CD4-positive, alpha-beta T cell (primary cell): ENCODE data around the gene FAM76B. TPM values are rescaled to one million over a fixed set of nuclear protein-coding genes. Genes with fewer than 3 reads are reported as not detected.

Source experiments
- ATAC-seq: fragments of 200-7000 bp; cut with Tn5 transposase; one replicate; pipeline ENCODE4 v1.10.0; 2022; ENCODE audit warnings: mild to moderate bottlenecking; ENCODE audit not compliant: poor library complexity
- CTCF ChIA-PET: fragments of 350-600 bp; sonication (Branson Sonifier 250); formaldehyde crosslinking; loops from one replicate; lab custom pipeline; 2021; ENCODE audit warnings: antibody characterized with exemption, inconsistent platforms; lab: Charles Lee
- POLR2A ChIA-PET: fragments of 350-600 bp; sonication (Branson Sonifier 250); formaldehyde crosslinking; loops from one replicate; lab custom pipeline; 2021; ENCODE audit warnings: antibody characterized with exemption, inconsistent platforms; lab: Charles Lee
- DNase-seq, 14 experiments: peaks; one replicate each; pipeline ENCODE4 v3.0.0-alpha.2; 2013 to 2020; ENCODE audit warnings: mixed read lengths in 2 of 14
- H3K27ac ChIP-seq, 2 donors: one replicate each; pipeline versions ENCODE4 v1.5.1 to v1.7.0; 2013; ENCODE audit warnings: low read length in 2 of 2, low read depth in 1 of 2, mild to moderate bottlenecking in 1 of 2
- H3K27me3 ChIP-seq, 2 experiments: 1 replicate in 1 of 2; 2 replicates in 1 of 2; pipeline versions ENCODE4 v1.6.1 to v1.7.0; 2013; ENCODE audit warnings: low read length in 2 of 2, control low read depth in 1 of 2, mild to moderate bottlenecking in 1 of 2, moderate library complexity in 1 of 2; ENCODE audit not compliant: insufficient read depth in 2 of 2, control insufficient read depth in 1 of 2
- H3K36me3 ChIP-seq: one replicate; pipeline ENCODE4 v1.6.1; 2013; ENCODE audit warnings: low read length, control low read depth; ENCODE audit not compliant: insufficient read depth
- H3K4me1 ChIP-seq: one replicate; pipeline ENCODE4 v1.6.1; 2013; ENCODE audit warnings: low read length, control low read depth; ENCODE audit not compliant: insufficient read depth
- H3K4me3 ChIP-seq: one replicate; pipeline ENCODE4 v1.5.1; 2013; ENCODE audit warnings: mild to moderate bottlenecking, low read length, moderate library complexity
- H3K9me3 ChIP-seq, 2 experiments: 1 replicate in 1 of 2; 2 replicates in 1 of 2; pipeline versions ENCODE4 v1.6.1 to v1.7.0; 2013; ENCODE audit warnings: low read length in 2 of 2, mild to moderate bottlenecking in 2 of 2, control low read depth in 1 of 2, moderate library complexity in 1 of 2; ENCODE audit not compliant: control insufficient read depth in 1 of 2, insufficient read depth in 1 of 2
- H3K27ac Mint-ChIP-seq: one replicate; pipeline ENCODE4 v1.8.0; 2020; ENCODE audit warnings: mixed read lengths
- H3K27me3 Mint-ChIP-seq: one replicate; pipeline ENCODE4 v1.8.0; 2021; ENCODE audit warnings: mixed read lengths
- H3K36me3 Mint-ChIP-seq: one replicate; pipeline ENCODE4 v1.8.0; 2021; ENCODE audit warnings: low read depth, mixed read lengths
- H3K4me1 Mint-ChIP-seq: one replicate; pipeline ENCODE4 v1.8.0; 2021; ENCODE audit warnings: low read depth, mixed read lengths
- H3K4me3 Mint-ChIP-seq: one replicate; pipeline ENCODE4 v1.8.0; 2020; ENCODE audit warnings: mild to moderate bottlenecking, mixed read lengths
- H3K9me3 Mint-ChIP-seq: one replicate; pipeline ENCODE4 v1.8.0; 2020; ENCODE audit warnings: mixed read lengths
- intact Hi-C, 2 experiments: fragments of 100-400 bp; cut with DNase I in 1 of 2; cut with micrococcal nuclease in 1 of 2; formaldehyde crosslinking; loops; one replicate each; pipeline versions ENCODE4 v1.15.1 to v1.9.0; 2023 to 2025; cut with DNase I, micrococcal nuclease
- total RNA-seq, 174 experiments: library from RNA in 2 of 174; stranded (reverse) in 2 of 174; gene quantifications; one replicate each; pipeline ENCODE4 v1.2.3 and lab custom pipeline; 2021 to 2026
- TF ChIP-seq, protein P1 (sequence below): fragments of 200-600 bp; IDR thresholded peaks from one replicate; pipeline ENCODE4 v1.8.0; 2022; ENCODE audit warnings: antibody characterized with exemption, mild to moderate bottlenecking

FAM76B gene
- total RNA-seq, 2 experiments from 2014 or later = 95.1 to 101 TPM

DNA sequence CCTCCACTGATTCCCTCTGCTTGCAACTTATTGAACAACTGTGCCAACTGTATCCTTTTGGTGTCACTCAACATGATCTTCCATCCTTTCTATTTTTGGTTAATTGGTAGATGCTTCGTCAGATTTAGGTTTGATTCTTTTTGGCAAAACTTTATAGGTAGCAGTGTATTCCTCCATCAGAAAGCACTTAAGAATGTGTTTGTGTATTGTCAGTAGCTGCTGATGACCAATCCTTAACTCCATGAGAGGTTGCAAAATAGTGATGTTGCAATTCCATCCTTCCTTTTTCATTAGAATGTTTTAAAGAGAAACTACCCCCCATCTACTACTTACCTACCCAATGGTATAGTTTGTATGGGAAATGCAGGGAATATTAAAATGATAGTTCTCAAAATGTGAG, 22.1 kb downstream of the FAM76B start:
- Histone ChIP-seq H3K36me3 (peaks cover 14% of the 10 kb centered on the region), H3K4me1 (no peaks in the 10 kb centered on the region), H3K9me3 (no peaks in the 10 kb centered on the region), H3K27me3 (no peaks in the 10 kb centered on the region), H3K4me3 (no peak overlapping the region), H3K27ac (no peak overlapping the region)
- peak in 1 of 14 experiments; percentile 13 for DNase-seq
- ChIA-PET POLR2A (interaction anchor here (1.1 to 2.5 kb wide), 4 partner anchors 22 to 700 kb away, joined by 4 to 13 read pairs (median 6); partner anchors contain the start of genes CCDC82, CEP57, FAM76B and JRKL), CTCF (interaction anchor here (1.1 kb wide), 1 partner anchor 615 kb away, joined by 3 read pairs; no protein-coding TSS in a partner anchor)
- H3K4me3 Mint-ChIP-seq = no peak overlapping the region
- TF ChIP-seq, protein P1, sequence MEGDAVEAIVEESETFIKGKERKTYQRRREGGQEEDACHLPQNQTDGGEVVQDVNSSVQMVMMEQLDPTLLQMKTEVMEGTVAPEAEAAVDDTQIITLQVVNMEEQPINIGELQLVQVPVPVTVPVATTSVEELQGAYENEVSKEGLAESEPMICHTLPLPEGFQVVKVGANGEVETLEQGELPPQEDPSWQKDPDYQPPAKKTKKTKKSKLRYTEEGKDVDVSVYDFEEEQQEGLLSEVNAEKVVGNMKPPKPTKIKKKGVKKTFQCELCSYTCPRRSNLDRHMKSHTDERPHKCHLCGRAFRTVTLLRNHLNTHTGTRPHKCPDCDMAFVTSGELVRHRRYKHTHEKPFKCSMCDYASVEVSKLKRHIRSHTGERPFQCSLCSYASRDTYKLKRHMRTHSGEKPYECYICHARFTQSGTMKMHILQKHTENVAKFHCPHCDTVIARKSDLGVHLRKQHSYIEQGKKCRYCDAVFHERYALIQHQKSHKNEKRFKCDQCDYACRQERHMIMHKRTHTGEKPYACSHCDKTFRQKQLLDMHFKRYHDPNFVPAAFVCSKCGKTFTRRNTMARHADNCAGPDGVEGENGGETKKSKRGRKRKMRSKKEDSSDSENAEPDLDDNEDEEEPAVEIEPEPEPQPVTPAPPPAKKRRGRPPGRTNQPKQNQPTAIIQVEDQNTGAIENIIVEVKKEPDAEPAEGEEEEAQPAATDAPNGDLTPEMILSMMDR = no peak
- intact Hi-C loops = loop anchor here in 1 of 2 experiments (5.0 to 10.0 kb wide), 3 partner anchors 793 to 1250 kb away; partner anchors contain the start of genes CWC15 and KDM4D
- no peaks in the 10 kb centered on the region for H3K27me3 Mint-ChIP-seq
- H3K4me1 Mint-ChIP-seq = no peaks in the 10 kb centered on the region
- no peaks in the 10 kb centered on the region for H3K9me3 Mint-ChIP-seq
- ATAC-seq = no peak
- peak overlapping the region; percentile 1 for H3K27ac Mint-ChIP-seq
- peaks cover 31% of the 10 kb centered on the region for H3K36me3 Mint-ChIP-seq

DNA sequence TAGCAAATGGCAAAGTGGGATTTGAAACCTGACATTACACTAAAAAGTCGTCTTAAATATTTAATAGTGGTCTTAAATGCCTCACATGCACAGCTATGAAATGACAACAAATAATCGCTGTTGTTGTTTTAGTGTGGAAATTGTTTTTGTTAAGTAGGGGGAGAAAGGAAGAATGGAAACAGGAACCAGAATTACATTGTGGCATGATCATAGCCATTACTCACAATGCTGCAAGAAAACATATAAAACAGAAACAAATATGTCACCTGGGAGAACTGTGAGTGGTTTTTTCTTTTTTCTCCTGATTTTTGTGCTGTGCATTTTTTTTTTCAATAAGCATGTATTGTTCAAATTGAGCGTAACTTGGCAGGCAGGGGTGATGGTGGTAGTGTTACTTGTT, 22.9 kb downstream of the FAM76B start:
- TF ChIP-seq, protein P1 = no peak
- CTCF ChIA-PET = no interaction called here
- Mint-ChIP-seq H3K4me3 (no peak overlapping the region), H3K4me1 (no peaks in the 10 kb centered on the region), H3K36me3 (peaks cover 23% of the 10 kb centered on the region), H3K27me3 (no peaks in the 10 kb centered on the region), H3K9me3 (no peaks in the 10 kb centered on the region), H3K27ac (no peak overlapping the region)
- POLR2A ChIA-PET = interaction anchor here (0.6 to 1.4 kb wide), 3 partner anchors 324 to 699 kb away, joined by 3 to 4 read pairs (median 3); partner anchors contain the start of genes CCDC82 and JRKL
- H3K4me3 ChIP-seq = no peak overlapping the region
- no peaks in the 10 kb centered on the region for H3K27me3 ChIP-seq
- no peak for ATAC-seq
- peaks cover 7% of the 10 kb centered on the region for H3K36me3 ChIP-seq
- intact Hi-C loops = loop anchor here in 1 of 2 experiments (5.0 to 10.0 kb wide), 3 partner anchors 792 to 1249 kb away; partner anchors contain the start of genes CWC15 and KDM4D
- H3K9me3 ChIP-seq = no peaks in the 10 kb centered on the region
- no peak for DNase-seq
- no peak overlapping the region for H3K27ac ChIP-seq
- no peaks in the 10 kb centered on the region for H3K4me1 ChIP-seq

DNA sequence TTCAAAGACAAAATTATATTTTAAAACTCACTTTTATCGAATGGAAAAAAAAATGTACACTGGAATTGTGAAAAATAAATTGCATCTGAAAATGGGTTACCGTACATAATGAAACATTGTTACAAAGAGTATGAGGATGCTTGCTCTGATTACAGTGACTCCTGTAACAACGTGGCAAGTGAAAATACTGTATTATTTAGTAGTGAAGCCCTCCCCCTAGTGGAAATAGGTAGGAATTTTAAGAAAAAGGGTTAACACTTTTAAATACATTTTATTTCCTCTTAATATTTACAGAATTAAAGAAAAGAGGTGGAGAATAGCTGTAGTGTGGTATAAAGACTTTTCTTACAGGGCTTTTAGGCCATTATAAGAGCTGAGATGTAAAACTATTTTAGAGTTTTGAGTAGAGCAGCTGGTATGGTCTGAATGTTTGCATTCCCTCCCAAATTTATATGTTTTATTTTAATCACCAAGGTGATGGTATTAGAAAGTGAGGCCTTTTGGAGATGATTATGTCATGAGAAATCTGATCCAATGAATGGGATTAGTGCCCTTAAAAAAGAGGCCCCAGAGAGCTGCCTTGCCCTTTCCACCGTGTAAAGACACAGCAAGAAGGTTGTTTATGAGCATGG, 25.2 kb downstream of the FAM76B start:
- H3K36me3 Mint-ChIP-seq = peaks cover 7% of the 10 kb centered on the region
- intact Hi-C loops = loop anchor here (1.0 to 10.0 kb wide), 11 partner anchors 57 to 1142 kb away; partner anchors contain the start of genes CWC15 (in 1 of the 2), ENDOD1 (in 1 of the 2) and KDM4D (in 1 of the 2)
- ATAC-seq (peak; percentile 91), DNase-seq (peak in 3 of 14 experiments; percentile 73 to 76 (median 75))
- H3K4me1 Mint-ChIP-seq = no peaks in the 10 kb centered on the region
- H3K27ac Mint-ChIP-seq = no peak overlapping the region
- no peak overlapping the region for H3K4me3 Mint-ChIP-seq
- no peaks in the 10 kb centered on the region for H3K27me3 ChIP-seq
- no peaks in the 10 kb centered on the region for H3K27me3 Mint-ChIP-seq
- H3K9me3 ChIP-seq = no peaks in the 10 kb centered on the region
- H3K9me3 Mint-ChIP-seq = no peaks in the 10 kb centered on the region
- no peak overlapping the region for H3K27ac ChIP-seq
- H3K4me1 ChIP-seq = no peaks in the 10 kb centered on the region
- no peaks in the 10 kb centered on the region for H3K36me3 ChIP-seq
- no peak overlapping the region for H3K4me3 ChIP-seq
- TF ChIP-seq, protein P1 = peak; percentile 80
- CTCF ChIA-PET = interaction anchor here (1.2 to 1.7 kb wide), 5 partner anchors 69 to 617 kb away, joined by 3 to 13 read pairs (median 3); no protein-coding TSS in a partner anchor
- POLR2A ChIA-PET = interaction anchor here (1.4 to 1.6 kb wide), 2 partner anchors 26 to 610 kb away, joined by 4 read pairs; partner anchors contain the start of genes CEP57 and FAM76B
